PFSK-1 (cell line): ENCODE results near the gene OR2A14.

Experiments
- POLR2AphosphoS5 ChIP-seq: IDR thresholded peaks from 2 replicates; pipeline ENCODE4 v1.6.1; 2012; ENCODE audit warnings: low read depth, mild to moderate bottlenecking, control low read depth, low read length, moderate library complexity
- TAF1 ChIP-seq: IDR thresholded peaks from 2 replicates; pipeline ENCODE4 v1.6.1; 2012; ENCODE audit warnings: low read length, control low read depth, borderline replicate concordance; ENCODE audit not compliant: insufficient read depth

DNA sequence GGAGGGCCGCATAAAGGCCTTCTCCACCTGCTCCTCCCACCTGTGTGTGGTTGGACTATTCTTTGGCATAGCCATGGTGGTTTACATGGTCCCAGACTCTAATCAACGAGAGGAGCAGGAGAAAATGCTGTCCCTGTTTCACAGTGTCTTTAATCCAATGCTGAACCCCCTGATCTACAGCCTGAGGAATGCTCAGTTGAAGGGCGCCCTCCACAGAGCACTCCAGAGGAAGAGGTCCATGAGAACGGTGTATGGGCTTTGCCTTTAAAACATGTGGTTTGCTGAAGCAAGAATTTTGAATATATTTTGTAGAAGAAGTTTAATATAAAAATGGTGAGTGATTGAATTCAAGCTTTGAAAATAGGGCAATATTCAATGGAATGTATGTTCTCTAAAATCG is 12.7 kb upstream of the OR2A14 start:
- TF ChIP-seq POLR2AphosphoS5 (no peak), TAF1 (no peak)
